GM12801 (cell line): ENCODE data around the gene MT1F.

Experiments
- CTCF ChIP-seq: IDR thresholded peaks from one replicate; pipeline ENCODE4 v1.5.1; 2011; ENCODE audit warnings: control low read depth; ENCODE audit not compliant: insufficient read length; ENCODE audit errors: extremely low read depth

Gene MT1F

GRCh38 chr16:56649820-56650219 is 7.9 kb upstream of the MT1F start:
- no peak for TF ChIP-seq CTCF

- no peak for TF ChIP-seq CTCF
Observed at GRCh38 chr16:56651586-56651985, 6.2 kb upstream of the MT1F start, which contains the start of gene MT1B. TSS of gene MT1B (plus strand) at chr16:56651886. CDS start at chr16:56651954, 68 bp downstream.

GRCh38 chr16:56652600-56652999 is 5.2 kb upstream of the MT1F start:
- TF ChIP-seq CTCF: no peak

GRCh38 chr16:56653218-56653617 is 4.5 kb upstream of the MT1F start:
- no peak for TF ChIP-seq CTCF

GRCh38 chr16:56658327-56658875 is 642 bp downstream of the MT1F start:
- no peak for TF ChIP-seq CTCF

- TF ChIP-seq CTCF: no peak
Observed at GRCh38 chr16:56662357-56663354, 4.9 kb downstream of the MT1F start.

GRCh38 chr16:56664506-56664905 is 6.7 kb downstream of the MT1F start:
- TF ChIP-seq CTCF: no peak
